Measurements from ENCODE around the gene GRIK3. TPM values are rescaled to one million over a fixed set of nuclear protein-coding genes. Genes with fewer than 3 reads are reported as not detected.

GRIK3 gene
- total and polyA plus RNA-seq, 2 experiments from 2014 or later: 0.09 TPM; not detected in 1

GRCh38 chr1:36829066-36829465, 205.2 kb downstream of the GRIK3 start:
- Histone ChIP-seq H3K27me3 (no peaks in the 10 kb centered on the region), H3K9me3 (ENCODE audit: low read depth) (no peaks in the 10 kb centered on the region), H3K4me1 (ENCODE audit: low read depth) (no peaks in the 10 kb centered on the region), H3K4me3 (no peak overlapping the region), H3K36me3 (no peaks in the 10 kb centered on the region), H3K27ac (no peak overlapping the region)
- TF ChIP-seq CTCF (IDR thresholded peaks at IDR 0.05; ENCODE audit: low read depth, low read length): no peak
- no peak for DNase-seq (ENCODE audit: low read depth in 1 of 2, low spot score in 1 of 2)

DNA sequence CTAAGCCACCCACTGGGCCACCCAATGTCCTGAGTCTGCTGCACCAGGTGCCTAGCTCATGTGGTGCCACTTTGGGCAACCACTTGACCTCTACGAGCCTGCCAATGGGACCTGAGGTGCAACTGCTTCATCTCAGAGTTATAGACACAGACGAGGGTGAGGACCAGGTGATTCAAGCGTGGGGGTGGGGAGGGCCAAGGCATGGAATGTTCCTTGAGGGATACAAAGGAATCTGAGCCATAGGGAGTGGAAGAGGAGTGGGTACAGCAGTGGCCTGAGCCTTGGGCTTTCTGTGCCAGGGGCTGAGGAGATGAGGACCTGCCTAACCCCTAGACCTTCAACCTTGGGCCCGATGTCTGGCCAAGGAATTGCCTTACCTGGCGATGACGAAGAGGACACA, 209.1 kb downstream of the GRIK3 start:
- Histone ChIP-seq H3K4me1 (ENCODE audit: low read depth) (no peaks in the 10 kb centered on the region), H3K27me3 (no peaks in the 10 kb centered on the region), H3K36me3 (no peaks in the 10 kb centered on the region), H3K4me3 (no peak overlapping the region), H3K9me3 (ENCODE audit: low read depth) (no peaks in the 10 kb centered on the region), H3K27ac (no peak overlapping the region)
- DNase-seq (ENCODE audit: low read depth in 1 of 2, low spot score in 1 of 2): no peak
- no peak for TF ChIP-seq CTCF (IDR thresholded peaks at IDR 0.05; ENCODE audit: low read depth, low read length)

- Histone ChIP-seq H3K27ac (no peak overlapping the region), H3K9me3 (ENCODE audit: low read depth) (no peaks in the 10 kb centered on the region)
These were observed 209.9 kb downstream of the GRIK3 start for GRCh38 chr1:36824390-36824861.

DNA sequence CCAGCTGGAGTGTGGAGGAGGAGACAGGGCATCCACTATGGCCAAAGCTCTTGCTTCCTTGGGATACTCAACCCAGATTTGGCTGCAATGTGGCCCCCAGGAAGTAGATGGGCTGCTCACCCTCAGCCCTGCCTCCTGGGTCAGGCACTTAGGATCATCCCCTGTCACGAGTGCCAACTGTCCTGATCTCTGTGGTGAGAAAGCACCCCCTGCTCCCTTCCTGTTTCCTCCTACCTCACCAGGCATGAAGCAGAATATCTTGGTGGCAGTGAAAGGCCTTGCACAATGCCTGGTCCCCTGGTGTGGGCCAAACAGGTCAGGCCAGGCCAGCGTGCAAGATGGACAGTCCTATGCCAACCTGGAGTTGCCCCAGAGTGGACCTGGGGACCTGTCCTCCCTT, 211.7 kb downstream of the GRIK3 start:
- Histone ChIP-seq H3K27ac (no peak overlapping the region), H3K36me3 (no peaks in the 10 kb centered on the region), H3K4me1 (ENCODE audit: low read depth) (no peaks in the 10 kb centered on the region), H3K4me3 (no peak overlapping the region), H3K27me3 (peaks cover 3% of the 10 kb centered on the region), H3K9me3 (ENCODE audit: low read depth) (no peaks in the 10 kb centered on the region)
- no peak for TF ChIP-seq CTCF (IDR thresholded peaks at IDR 0.05; ENCODE audit: low read depth, low read length)
- DNase-seq (ENCODE audit: low read depth in 1 of 2, low spot score in 1 of 2): no peak

More at GRCh38 chr1:36824390-36824861, 209.9 kb downstream of the GRIK3 start:
- Histone ChIP-seq H3K4me3 (no peak overlapping the region), H3K4me1 (ENCODE audit: low read depth) (no peaks in the 10 kb centered on the region), H3K27me3 (peaks cover under 1% of the 10 kb centered on the region), H3K36me3 (no peaks in the 10 kb centered on the region)
- no peak for TF ChIP-seq CTCF (IDR thresholded peaks at IDR 0.05; ENCODE audit: low read depth, low read length)
- DNase-seq (ENCODE audit: low read depth in 1 of 2, low spot score in 1 of 2): peak; percentile 43 to 56

GRCh38 chr1:36821386-36821785, 212.9 kb downstream of the GRIK3 start:
- Histone ChIP-seq H3K27me3 (peaks cover 3% of the 10 kb centered on the region), H3K4me1 (ENCODE audit: low read depth) (no peaks in the 10 kb centered on the region), H3K9me3 (ENCODE audit: low read depth) (no peaks in the 10 kb centered on the region), H3K27ac (no peak overlapping the region), H3K36me3 (no peaks in the 10 kb centered on the region), H3K4me3 (no peak overlapping the region)
- no peak for DNase-seq (ENCODE audit: low read depth in 1 of 2, low spot score in 1 of 2)
- no peak for TF ChIP-seq CTCF (IDR thresholded peaks at IDR 0.05; ENCODE audit: low read depth, low read length)

- H3K4me3 ChIP-seq: no peak overlapping the region
- H3K9me3 ChIP-seq (ENCODE audit: low read depth): no peaks in the 10 kb centered on the region
- no peak for DNase-seq (ENCODE audit: low read depth in 1 of 2, low spot score in 1 of 2)
- H3K27ac ChIP-seq: no peak overlapping the region
- H3K36me3 ChIP-seq: no peaks in the 10 kb centered on the region
- H3K27me3 ChIP-seq: peaks cover 3% of the 10 kb centered on the region
- TF ChIP-seq CTCF (IDR thresholded peaks at IDR 0.05; ENCODE audit: low read depth, low read length): no peak
- no peaks in the 10 kb centered on the region for H3K4me1 ChIP-seq (ENCODE audit: low read depth)
These were observed 215.5 kb downstream of the GRIK3 start for GRCh38 chr1:36818771-36819170.
